ENCODE results near the gene YEATS2.

YEATS2 gene

DNA sequence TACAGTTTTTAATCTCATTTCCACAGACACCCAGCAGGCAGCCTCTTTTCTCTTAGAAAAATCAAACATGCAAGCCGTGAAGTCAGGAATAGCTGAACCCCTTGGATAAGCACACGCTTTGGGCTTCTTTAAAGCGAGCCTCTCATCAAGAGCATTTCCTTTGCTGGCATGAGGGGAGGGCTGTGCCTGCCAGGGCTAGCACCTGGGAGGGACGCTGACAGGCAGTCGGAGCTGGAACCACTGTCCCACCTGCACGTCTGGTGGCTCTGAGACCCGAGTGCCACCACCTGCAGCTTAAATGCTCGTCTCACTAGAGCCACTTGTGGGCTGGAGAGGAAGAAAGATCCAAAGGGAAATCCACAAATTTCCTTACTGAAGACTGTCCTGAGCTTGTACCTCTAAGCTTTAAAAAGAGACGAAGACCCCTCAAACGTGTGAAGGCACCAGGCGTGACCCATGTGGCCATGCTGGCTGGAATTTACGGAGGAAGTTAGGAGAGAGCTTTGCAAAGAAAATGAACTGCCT lies 118.4 kb downstream of the YEATS2 start:
- peak; percentile 53 for DNase-seq

DNA sequence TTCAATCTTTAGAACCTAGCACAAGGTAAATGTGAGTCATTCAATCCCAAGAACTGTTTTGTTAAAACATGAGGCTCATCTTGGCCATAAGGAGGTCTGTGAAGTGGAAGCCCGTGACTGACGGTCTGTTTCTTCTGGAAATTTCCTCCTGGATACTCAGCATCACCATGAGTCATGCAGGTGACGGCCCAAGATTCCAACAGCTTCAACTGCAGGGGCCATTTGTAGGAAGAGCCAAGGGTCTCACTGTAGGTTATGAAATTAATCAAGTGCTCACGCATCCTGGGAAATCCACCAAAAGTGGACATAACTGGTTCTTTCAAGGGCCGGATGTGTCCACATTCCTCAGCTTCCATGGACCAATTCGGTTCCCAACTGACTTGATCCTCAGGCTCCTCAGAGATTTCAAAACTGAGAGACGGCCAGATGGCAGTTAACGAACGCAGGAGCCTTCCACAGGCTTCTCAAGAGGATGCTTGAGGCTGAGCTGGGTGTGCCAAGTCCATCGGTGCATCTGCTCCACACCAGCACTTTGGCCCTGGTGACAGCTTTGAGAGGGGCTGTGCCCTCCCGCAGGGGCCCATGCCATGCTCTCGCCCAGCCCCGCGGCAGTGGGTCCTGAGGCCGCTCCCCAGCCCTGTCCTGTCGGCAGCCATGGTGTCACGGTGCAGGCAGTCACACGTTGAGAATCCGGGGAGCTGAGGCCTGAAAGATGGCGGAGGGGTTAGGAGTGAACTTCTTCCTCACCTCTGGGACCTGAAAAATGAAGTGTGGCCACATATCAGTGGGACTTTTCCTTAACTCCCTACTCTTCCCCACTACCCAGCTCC lies 119.3 kb downstream of the YEATS2 start:
- DNase-seq: peak; percentile 55

DNA sequence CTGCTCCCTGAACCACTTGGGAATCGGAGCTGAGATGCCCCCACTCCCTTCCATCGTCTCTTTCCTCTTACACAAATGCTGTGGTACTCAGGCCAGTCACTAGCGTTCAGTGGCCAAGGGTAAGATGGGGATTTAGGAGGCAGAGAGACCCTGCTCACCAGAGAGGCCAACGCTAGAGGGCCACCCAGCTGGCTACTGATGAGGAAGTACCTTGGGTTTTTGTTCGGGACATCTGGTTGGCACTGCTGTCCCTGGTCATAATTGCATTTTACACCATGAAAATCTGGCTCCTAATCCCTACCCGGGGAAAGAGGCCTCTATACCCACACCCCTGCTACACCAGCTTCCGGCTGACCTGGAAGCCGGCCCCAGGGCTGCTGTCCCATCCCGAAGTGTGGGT lies 120.0 kb downstream of the YEATS2 start:
- no peak for DNase-seq

DNA sequence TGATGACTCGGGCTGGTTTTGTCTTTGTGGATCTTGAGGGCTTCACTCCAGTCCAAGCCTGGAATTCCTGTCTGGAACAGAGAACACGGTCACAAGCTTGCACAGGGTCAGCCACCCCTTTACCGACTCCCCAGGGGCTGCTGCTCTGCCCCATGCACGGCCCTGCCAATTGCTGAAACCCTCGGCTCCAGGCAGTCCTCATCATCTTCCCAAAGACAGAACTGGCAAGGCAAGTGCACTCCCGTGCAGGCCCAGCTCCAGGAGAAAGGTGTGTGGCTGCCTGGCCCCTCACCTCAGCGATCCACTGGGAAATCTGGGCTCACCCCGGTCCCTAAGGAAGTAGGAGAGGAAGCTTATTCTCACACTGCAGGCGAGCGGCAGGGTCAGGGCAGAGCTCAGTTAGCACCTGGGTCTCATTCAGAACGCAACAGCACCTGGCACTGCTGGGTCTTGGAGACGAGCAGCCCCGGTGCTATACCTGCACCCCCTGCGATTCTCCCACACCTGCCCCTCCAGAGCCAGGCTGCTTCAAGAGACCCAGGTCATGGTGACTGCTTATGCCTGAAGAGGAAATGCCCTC lies 120.5 kb downstream of the YEATS2 start:
- peak; percentile 43 for DNase-seq

DNA sequence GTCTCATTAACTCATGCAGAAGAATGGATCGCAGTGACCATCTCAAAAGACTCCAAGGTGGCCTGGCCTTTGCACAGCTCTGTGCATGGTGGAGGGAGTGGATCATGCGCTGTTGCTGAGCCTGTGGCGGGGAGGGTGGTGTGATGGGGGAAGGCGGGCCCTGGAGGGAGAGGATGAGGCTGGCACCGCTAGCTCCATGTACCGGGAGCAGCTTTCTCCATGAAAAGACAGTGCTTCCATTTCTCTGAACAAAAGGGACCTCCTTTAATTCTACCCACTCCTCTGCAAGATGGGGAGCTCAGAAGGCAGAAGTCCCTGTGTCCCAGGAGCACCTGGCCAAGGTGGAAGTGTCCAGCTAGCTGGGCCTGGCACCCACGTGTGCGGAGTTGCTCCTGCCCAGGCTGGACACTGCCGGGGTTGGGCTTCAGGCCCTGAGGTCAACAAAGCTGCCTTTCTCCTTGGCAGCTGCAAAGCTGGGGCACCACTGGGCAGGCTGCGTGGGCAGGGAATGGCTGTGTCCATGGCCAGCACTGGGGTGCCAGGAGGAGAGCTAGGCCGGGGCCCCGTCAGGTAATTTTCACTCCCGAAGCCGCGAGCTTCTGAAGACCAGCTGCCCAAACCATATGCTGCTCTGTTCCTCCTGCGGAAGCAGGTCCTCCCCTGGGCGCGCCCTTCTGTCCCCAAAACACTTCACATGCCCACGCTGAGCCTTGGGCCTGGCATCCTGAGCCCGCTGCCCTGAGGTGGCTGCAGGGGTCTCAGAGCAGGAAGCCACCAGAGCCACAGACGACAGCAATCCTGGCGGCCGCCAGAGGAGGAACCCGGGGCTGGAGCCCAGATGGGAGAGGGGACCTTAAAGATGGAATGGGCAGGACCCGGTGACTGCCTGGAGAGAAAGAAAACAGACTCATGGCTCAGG lies 121.4 kb downstream of the YEATS2 start:
- DNase-seq: no peak

DNA sequence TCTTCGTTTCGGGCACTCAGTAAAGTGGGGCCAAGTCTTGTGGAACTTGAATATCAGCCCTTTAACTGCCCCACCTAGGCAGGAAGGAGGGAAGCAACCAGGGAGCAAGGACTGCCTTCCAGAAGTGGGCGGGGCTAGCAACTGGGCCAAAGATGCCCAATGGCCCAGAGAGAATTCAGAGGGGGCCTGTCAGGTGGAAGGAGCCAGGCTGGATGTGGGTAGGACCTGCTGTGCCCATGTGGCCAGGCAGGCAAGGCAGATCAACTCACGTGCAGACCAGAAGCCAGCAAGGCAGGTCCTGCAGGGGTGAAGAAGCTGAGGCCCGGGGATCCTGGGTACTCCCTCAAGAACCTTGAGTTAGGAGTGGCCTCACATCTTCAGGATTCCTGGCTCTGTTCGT lies 122.2 kb downstream of the YEATS2 start:
- no peak for DNase-seq

DNA sequence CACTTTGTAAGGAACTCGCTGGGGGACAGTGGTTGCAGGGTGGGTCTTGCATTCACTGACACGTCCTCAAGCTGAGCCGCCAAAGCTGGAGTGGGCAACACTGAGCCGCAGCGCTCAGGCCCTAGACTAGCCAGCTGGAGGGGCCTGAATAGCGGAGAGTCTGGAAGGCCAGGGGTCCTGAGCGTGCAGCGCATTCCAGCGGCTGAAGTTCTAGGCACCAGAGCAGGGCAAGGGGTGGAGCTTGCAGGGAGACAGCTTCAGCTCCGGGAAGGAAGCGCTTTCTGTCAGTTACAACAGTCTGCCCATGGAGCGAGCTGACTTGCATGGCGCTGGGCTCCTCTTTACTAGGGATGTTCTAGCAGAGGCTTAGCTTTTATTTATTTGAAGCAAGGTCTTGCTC lies 125.0 kb downstream of the YEATS2 start:
- peak; percentile 42 for DNase-seq

DNA sequence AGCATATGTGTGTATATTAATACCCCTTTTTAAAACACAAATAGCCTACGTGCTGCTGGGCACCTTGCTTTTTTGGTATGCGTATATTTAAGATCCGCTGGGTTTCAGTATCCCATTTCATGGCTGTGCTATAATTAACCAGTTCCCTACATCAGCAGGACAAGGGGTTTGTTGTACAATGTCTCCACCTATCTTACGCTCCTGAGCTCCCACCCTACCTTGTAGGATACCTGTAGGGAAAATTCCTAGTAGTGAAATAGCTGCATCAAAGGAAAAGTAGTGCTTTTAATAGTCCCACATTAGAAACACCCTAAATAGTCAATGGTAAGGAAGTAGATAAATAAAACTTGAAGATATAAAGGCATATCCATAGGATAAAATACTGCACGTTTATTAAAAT lies 126.4 kb downstream of the YEATS2 start:
- no peak for DNase-seq

DNA sequence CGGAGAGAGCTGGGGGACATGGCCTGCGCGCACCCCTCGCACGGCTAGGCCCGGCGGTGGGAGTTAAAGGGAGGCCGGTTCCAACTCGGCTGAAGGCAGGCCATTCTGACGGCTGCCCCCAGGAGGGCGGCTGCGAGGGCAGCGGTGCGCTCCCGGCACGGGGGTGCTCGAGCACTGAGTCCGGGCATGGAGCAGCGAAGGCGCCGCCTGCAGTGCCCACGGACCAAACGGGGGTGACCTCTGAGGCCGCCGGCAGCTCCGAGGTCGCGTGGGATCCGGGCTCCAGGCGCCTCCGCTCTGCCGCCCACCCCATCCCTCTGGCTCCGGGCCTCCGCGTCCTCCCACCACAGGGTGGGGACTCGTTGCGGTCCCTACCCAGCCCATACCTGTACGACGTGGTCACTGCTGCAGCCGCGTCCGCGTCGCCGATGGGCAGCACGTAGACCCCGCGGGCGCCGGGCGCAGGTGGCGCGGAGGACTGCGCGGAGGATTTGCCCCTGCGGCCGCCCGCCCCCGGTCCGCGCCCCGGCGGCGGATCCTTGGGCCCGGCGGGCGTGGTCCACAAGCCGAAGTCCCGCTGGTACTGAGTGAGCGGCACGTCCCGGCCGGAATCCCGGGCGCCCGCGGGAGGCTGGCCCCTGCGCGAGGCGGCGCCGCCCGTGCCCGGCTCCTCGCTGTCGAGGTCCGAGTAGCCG lies 127.3 kb downstream of the YEATS2 start:
- DNase-seq: peak; percentile 63

DNA sequence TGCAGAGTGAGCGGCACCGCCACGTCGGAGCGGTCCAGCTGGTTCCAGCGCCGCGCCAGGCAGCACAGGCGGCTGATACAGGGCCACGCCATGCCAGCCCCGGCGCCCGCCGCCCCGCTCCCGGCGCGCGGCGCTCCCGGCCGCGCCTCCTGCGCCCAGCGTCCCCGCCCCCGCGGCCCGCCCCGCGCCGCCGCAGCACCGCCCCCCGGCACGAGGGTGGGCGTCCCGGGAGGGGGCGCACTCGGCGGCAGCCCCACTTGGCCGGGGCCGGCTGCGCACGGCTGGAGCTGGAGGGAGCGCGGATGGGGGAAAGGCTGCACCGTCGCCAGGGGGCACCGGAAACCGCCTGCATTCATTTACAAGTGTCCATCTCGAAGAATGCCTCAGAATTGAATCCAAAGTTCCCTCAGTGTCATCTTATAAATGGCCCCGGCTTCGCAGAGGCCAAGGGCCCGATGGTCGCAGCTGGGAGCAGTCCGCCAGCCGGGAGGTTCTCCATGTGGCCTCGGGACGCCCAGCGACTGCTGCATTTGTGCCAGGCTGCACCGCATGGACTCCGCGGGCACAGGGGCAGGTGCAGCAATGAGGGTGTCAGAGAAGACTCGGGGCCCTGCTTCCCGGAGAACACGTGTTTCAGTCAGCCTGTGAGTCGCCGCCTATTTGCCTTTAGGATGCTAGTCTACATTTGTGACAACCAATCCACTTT lies 128.0 kb downstream of the YEATS2 start, which contains the start of gene MAP6D1:
MAP6D1 (minus strand) TSS at position 122 of the 706 bp plus-strand sequence; CDS start at position 92, 30 bp downstream.
- peak; percentile 73 for DNase-seq

DNA sequence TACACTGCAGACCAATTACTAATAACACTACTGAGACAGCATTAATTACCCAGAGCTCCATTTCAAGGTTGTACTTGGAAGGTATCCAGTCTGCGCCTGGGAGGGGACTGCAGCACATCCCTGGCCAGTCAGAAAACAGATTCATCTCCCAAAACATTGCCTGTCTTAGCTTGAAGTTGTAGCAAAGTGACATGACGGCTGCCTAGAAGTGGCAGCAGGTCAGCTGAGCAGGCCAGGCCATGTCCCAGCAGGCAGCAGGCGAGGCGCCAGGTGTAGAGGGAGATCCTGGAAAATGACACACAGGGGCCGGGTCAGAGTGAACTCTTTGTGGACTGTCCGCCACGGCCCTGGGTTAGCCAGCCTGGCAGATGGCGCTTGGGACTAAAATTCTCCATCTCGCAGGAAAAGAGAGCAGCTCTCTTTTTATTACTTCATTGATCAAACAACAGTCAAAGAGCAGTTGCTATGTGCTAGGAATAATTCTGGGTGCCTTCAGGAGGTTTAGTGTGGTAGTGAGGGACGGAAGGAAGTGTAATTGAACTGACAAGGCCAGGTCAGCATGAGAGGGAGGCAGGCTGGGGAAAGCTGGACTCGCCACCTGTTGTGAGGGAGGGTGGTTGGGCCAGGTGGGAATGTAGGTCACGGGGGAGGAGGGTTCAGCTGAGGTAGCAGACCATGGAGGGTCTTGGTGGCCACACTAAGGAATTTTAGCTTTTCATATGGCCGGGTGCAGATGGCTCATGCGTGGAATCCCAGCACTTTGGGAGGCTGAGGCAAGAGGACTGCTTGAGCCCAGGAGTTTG lies 129.1 kb downstream of the YEATS2 start:
- peak; percentile 41 for DNase-seq

DNA sequence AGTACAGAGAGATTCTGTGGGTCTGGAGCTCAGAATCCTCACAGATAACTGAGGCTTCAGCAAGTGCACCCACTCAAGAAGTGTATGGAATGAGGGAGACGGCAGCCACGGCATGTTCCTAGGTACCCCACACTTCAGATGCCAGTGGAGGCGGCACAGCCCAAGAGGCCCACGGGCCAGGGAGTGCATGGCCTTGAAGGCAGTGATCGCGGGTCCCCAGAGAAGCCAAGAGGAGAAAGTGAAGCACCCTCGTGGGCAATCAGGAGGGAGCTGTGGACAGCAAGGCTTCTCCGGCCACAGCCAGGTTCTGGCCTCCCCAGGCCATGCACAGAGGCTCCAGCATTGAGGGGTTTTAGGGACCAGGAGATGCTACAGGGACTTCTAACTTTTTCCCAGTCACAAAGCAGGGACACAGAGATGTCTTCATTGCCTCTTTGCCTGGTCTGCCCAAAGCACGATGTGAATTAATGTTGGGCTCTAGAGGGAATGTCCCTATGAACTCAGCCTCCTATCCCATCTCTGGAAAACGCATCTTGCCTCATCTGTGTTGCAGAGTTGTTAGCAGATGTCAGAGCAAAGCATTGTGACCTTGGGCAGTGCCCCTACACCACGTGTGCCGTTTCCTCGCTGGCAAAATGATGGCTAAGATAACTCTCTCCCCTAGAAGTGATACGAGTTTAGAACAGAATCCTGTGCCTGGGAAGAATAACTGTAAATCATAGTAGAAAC lies 130.4 kb downstream of the YEATS2 start:
- no peak for DNase-seq

DNA sequence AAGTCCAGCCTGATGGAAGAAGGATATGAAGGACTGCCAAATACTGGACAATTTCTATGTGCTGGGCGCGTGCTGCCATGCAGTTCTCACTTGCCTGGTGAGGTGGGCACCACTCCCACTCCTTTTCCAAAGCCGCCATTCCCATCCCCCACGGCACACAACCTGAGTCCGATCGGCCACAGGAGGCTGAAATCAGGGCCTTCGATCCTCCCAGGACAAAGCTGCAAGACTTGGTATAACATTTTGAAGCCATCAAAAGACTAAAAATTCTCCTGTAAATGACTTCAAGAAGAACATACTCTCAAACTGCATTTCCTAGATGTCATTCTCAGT lies 130.9 kb downstream of the YEATS2 start:
- DNase-seq: peak; percentile 34

DNA sequence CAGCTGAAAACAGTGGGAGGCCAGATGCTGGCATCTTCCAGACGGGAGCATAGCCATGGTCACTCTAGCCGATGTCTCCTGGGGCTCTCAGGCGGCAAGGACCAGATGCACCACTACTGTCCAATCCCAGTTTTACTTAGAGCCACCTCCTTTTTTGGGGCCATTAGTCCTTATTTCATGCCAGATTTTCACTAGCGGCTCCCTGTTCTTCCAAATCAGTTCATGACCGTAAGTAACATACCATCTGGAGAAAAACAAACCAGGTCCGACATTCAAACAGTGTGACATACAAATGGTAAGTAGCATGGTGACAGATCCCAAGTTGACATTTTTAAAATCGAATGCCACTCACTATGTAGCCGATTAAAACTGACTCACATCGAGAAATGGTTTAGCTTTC lies 131.9 kb downstream of the YEATS2 start:
- DNase-seq: no peak

DNA sequence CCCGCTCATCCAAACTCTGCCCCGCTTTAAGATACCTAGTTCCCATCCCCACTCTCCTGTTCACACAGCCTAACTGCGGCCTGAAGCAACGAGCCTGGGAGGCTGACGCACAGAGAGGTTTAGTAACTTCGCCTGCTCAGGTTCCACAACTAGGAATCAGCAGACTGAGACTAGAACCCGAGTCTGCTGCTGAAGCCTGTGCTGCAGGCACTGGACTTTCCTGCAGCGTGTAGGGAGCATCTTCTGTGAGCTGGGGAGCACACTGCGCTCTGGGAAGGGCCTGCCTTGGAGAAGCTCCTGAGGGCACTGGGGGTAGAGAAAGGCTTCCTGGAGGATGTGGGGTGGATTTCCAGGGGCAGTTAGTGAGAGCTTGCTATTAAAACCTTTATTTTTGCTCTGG lies 132.6 kb downstream of the YEATS2 start:
- DNase-seq: no peak

DNA sequence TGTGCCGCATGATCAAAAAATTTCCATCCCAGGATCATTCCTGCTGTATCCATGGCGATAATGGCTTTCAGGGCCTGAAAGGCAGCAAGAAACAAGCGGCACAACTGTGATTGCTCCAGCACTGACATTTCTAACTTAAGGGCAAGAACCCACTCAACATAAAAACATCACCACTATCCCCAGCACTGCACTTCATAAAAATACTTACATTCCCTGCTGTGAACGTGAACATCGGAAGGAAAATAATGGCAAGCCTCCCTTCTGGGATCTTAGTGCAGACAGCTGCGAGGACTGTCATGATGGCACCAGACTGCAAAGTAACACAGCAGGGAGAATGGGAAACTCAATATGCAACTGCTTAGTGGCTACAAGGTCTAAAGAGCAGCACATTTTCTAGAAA lies 135.9 kb downstream of the YEATS2 start:
- DNase-seq: no peak

DNA sequence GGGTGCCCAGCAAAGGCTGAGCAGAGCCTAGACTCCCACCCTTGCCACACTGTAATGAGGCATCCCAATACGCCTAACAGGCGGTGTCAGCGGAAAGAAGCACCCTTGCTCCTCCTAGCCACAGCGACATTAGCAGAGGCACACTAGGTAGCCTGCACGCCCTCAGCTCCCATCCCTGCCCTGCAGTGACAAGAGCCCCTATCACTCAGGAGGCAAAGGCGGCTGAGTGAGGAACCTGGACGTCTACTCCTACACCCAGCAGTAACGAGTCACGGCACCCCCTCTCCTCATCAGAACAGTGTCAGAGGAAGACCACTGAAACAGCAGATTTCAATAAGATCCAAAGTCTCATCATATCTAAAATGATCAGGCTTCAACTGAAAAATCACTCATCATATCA lies 139.8 kb downstream of the YEATS2 start:
- DNase-seq: no peak

DNA sequence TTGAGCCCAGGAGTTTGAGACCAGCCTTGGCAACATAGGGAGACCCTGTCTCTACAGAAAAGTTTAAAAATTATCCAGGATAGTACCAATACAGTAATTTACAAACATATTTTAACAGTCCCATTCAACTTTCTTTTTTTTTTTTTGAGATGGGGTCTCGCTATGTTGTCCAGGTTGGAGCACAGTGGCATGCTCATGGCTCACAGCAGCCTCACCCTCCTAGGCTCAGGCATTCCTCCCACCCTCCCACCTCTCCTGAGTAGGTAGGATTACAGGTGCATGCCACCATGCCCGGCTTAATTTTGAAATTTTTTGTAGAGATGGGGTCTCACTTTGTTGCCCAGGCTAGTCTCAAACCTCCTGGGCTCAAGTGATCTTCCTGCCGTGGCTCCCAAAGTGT lies 140.3 kb downstream of the YEATS2 start:
- DNase-seq: no peak

DNA sequence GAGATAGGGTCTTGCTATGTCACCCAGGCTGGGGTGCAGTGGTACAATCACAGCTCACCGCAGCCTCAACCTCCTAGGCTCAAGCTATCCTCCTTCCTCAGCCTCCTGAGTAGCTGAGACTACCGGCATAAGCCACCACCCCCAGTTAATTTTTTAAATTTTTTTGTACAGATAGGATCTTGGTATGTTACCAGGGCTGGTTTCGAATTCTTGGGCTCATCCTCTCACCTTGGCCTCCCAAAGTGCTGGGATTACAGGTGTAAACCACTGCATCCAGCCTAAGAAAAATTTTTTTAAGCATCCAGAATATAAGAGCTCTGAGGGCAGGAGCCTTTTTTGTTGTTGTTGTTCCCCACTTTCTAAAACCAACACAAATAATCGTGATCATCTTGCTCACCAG lies 142.2 kb downstream of the YEATS2 start:
- DNase-seq: no peak

DNA sequence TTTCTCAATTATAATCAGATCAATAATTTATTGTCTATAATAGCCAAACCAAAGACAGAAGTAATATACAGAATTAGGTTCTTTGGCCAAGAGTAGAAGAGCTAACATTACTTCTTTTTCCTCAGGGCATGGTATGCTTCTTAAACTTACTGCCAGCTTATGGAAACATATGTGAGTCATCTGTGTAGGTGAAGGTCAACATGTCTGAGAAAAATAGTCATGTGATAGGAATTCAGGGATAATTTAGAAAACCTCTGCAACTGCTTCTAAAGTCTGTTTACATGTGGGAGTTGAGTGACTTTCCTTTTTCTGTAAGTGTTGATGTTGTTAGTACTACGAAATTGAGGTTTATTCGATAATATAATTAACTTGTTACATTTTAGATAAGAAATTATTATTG lies 147.0 kb downstream of the YEATS2 start:
- no peak for DNase-seq

DNA sequence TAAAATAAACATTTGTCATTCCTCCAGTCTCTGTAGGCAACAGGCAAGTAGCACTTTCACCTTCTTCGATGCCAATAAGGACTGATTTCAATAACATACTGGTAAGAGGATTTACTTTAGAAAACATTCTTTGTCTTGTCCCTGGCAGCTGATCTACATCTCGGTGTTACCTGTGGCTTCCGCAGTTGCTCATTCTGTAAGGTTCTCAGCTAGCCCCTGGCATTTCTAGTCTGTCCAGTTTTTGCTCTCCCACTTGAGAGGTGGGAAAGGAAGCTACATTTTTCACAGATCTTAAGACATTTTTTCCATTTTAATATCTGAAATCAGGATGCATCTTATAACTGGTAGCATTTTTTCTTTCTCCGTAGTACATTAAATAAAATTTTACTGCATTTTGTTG lies 147.5 kb downstream of the YEATS2 start:
- DNase-seq: no peak
